ENCODE results near the gene EPHB4.
"Not testable (repeated sequence)": the region's sequence is repeated elsewhere in the genome, so short reads cannot be mapped to it uniquely, and the experiment has no call there.

GRCh38 chr7:100762841-100763240 lies 64.5 kb downstream of the EPHB4 start:
- not testable (repeated sequence) for TF ChIP-seq POLR2AphosphoS5 (IDR thresholded peaks at IDR 0.05; ENCODE audit: low read depth, low read length)
- TF ChIP-seq, protein P1, sequence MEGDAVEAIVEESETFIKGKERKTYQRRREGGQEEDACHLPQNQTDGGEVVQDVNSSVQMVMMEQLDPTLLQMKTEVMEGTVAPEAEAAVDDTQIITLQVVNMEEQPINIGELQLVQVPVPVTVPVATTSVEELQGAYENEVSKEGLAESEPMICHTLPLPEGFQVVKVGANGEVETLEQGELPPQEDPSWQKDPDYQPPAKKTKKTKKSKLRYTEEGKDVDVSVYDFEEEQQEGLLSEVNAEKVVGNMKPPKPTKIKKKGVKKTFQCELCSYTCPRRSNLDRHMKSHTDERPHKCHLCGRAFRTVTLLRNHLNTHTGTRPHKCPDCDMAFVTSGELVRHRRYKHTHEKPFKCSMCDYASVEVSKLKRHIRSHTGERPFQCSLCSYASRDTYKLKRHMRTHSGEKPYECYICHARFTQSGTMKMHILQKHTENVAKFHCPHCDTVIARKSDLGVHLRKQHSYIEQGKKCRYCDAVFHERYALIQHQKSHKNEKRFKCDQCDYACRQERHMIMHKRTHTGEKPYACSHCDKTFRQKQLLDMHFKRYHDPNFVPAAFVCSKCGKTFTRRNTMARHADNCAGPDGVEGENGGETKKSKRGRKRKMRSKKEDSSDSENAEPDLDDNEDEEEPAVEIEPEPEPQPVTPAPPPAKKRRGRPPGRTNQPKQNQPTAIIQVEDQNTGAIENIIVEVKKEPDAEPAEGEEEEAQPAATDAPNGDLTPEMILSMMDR (IDR thresholded peaks at IDR 0.05), result not testable (repeated sequence)
- TF ChIP-seq, protein P2, sequence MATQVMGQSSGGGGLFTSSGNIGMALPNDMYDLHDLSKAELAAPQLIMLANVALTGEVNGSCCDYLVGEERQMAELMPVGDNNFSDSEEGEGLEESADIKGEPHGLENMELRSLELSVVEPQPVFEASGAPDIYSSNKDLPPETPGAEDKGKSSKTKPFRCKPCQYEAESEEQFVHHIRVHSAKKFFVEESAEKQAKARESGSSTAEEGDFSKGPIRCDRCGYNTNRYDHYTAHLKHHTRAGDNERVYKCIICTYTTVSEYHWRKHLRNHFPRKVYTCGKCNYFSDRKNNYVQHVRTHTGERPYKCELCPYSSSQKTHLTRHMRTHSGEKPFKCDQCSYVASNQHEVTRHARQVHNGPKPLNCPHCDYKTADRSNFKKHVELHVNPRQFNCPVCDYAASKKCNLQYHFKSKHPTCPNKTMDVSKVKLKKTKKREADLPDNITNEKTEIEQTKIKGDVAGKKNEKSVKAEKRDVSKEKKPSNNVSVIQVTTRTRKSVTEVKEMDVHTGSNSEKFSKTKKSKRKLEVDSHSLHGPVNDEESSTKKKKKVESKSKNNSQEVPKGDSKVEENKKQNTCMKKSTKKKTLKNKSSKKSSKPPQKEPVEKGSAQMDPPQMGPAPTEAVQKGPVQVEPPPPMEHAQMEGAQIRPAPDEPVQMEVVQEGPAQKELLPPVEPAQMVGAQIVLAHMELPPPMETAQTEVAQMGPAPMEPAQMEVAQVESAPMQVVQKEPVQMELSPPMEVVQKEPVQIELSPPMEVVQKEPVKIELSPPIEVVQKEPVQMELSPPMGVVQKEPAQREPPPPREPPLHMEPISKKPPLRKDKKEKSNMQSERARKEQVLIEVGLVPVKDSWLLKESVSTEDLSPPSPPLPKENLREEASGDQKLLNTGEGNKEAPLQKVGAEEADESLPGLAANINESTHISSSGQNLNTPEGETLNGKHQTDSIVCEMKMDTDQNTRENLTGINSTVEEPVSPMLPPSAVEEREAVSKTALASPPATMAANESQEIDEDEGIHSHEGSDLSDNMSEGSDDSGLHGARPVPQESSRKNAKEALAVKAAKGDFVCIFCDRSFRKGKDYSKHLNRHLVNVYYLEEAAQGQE (IDR thresholded peaks at IDR 0.05; ENCODE audit: insufficient read depth in 1 of 2, low read depth in 2 of 2, low read length in 1 of 2), result not testable (repeated sequence)

Data from Panc1 (cell line).